ENCODE results near the gene DNM3. TPM values are rescaled to one million over a fixed set of nuclear protein-coding genes. Genes with fewer than 3 reads are reported as not detected.
"Not testable (repeated sequence)": the region's sequence is repeated elsewhere in the genome, so short reads cannot be mapped to it uniquely, and the experiment has no call there.

Gene DNM3
- total and polyA plus RNA-seq, 4 donors: 2.1 to 16.3 (median 5.6) TPM

- H3K4me1 ChIP-seq (ENCODE audit: control insufficient read depth in 5 of 5, insufficient read depth in 5 of 5, low read length in 5 of 5): peaks cover 3 to 19% (median 5%) of the 10 kb centered on the region in 5 donors
- 61 to 71% methylated on average over 4 of the region's 4 CpGs for WGBS, 2 donors
- DNase-seq: peak; percentile 56 to 79 (median 75)
- H3K27ac ChIP-seq (ENCODE audit: low read depth in 1 of 2, low read length in 1 of 2): no peak overlapping the region
- no peak for TF ChIP-seq CTCF (IDR thresholded peaks at IDR 0.05; ENCODE audit: control extremely low read depth, extremely low read depth)
- no peak overlapping the region for H3K9ac ChIP-seq (ENCODE audit: insufficient read depth in 1 of 2, low read length in 2 of 2)
- no peak overlapping the region for H3K4me3 ChIP-seq
- H3K36me3 ChIP-seq (ENCODE audit: control insufficient read depth in 4 of 4, insufficient read depth in 4 of 4, low read length in 4 of 4): peaks cover 13 to 30% (median 22%) of the 10 kb centered on the region in 4 donors
- no peak for ATAC-seq (ENCODE audit: insufficient read depth, low FRiP score)
- H3K27me3 ChIP-seq (ENCODE audit: control insufficient read depth in 3 of 3, insufficient read depth in 3 of 3, low read length in 2 of 3): no peaks in the 10 kb centered on the region
- no peaks in the 10 kb centered on the region for H3K9me3 ChIP-seq (ENCODE audit: control insufficient read depth in 4 of 4, insufficient read depth in 3 of 4, low read length in 3 of 4)
Observed at GRCh38 chr1:171799166-171799565, 42.1 kb upstream of the DNM3 start.

DNA sequence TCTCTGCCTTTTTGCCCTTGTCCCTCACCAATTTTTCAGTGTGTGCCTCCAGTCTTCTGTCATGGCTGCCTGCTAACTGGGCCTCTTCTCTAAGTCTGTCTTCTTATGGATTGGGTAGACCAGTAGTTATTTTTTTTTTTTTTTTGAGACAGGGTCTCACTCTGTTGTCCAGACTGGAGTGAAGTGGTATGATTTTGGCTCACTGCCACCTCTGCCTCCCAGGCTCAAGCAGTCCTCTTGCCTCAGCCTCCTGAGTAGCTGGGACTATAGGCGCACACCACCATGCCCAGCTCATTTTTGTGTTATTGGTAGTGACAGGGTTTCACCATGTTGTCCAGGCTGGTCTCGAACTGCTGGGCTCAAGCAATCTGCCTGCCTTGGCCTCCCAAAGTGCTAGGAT is 41.6 kb upstream of the DNM3 start:
- H3K27ac ChIP-seq (ENCODE audit: low read depth in 1 of 2, low read length in 1 of 2); H3K9ac ChIP-seq (ENCODE audit: insufficient read depth in 1 of 2, low read length in 2 of 2); H3K9me3 ChIP-seq (ENCODE audit: control insufficient read depth in 4 of 4, insufficient read depth in 3 of 4, low read length in 3 of 4); ATAC-seq (ENCODE audit: insufficient read depth, low FRiP score); H3K4me3 ChIP-seq; H3K27me3 ChIP-seq (ENCODE audit: control insufficient read depth in 3 of 3, insufficient read depth in 3 of 3, low read length in 2 of 3); DNase-seq: not testable (repeated sequence)
- H3K4me1 ChIP-seq (ENCODE audit: control insufficient read depth in 5 of 5, insufficient read depth in 5 of 5, low read length in 5 of 5): peaks cover 3 to 19% (median 5%) of the 10 kb centered on the region in 5 donors
- peaks cover 13 to 25% (median 19%) of the 10 kb centered on the region in 4 donors for H3K36me3 ChIP-seq (ENCODE audit: control insufficient read depth in 4 of 4, insufficient read depth in 4 of 4, low read length in 4 of 4)
- WGBS, 2 donors: 94 to 100% methylated on average over 2 of the region's 2 CpGs

DNA sequence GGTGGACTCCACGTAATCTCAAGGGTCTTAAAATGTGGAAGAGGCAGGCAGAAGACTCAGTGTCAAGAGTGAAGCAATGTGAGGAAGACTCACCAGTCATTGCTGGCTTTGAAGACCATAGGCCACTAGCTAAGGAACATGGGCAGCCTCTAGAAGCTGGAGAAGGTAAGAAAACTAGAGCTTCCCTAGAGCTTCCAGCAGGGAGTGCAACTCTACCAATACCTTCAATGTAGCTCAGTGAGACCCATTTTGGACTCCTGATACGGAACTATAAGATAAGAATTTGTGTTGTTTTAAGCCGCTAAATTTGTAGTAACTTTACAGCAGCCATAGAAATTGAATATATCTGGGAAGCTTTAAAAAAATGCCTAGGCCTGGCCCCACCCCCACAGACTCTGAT is 41.0 kb upstream of the DNM3 start:
- Histone ChIP-seq H3K4me1 (ENCODE audit: control insufficient read depth in 5 of 5, insufficient read depth in 5 of 5, low read length in 5 of 5) (peaks cover 3 to 19% (median 5%) of the 10 kb centered on the region in 5 donors), H3K27ac (ENCODE audit: low read depth in 1 of 2, low read length in 1 of 2) (no peak overlapping the region), H3K36me3 (ENCODE audit: control insufficient read depth in 4 of 4, insufficient read depth in 4 of 4, low read length in 4 of 4) (peaks cover 11 to 19% (median 13%) of the 10 kb centered on the region in 4 donors), H3K27me3 (ENCODE audit: control insufficient read depth in 3 of 3, insufficient read depth in 3 of 3, low read length in 2 of 3) (no peaks in the 10 kb centered on the region), H3K9me3 (ENCODE audit: control insufficient read depth in 4 of 4, insufficient read depth in 3 of 4, low read length in 3 of 4) (no peaks in the 10 kb centered on the region), H3K9ac (ENCODE audit: insufficient read depth in 1 of 2, low read length in 2 of 2) (no peak overlapping the region), H3K4me3 (no peak overlapping the region)
- WGBS, 2 donors: 94 to 95% methylated on average over 3 of the region's 3 CpGs
- DNase-seq (no peak), ATAC-seq (ENCODE audit: insufficient read depth, low FRiP score) (no peak)
- TF ChIP-seq CTCF (IDR thresholded peaks at IDR 0.05; ENCODE audit: control extremely low read depth, extremely low read depth): no peak

DNA sequence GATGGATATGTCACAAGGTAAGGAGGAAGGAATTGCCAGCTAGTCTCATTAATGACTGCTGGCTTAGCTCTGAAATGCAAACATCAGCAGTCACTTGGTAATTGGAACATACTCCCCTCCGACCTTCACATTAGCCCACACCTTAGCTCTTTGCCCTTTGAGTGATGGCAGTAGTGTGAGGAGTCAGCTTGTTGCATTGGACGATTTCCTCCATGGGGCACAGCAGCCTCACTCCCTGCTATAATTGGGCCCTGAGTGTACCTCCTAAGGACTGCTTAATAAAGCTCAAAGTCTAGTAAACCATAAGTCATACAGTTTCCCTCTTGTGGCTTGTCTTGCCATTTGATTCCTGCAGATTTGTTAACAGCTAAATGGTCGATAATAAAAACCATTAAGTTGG is 40.4 kb upstream of the DNM3 start:
- no peak for TF ChIP-seq CTCF (IDR thresholded peaks at IDR 0.05; ENCODE audit: control extremely low read depth, extremely low read depth)
- WGBS, 2 donors: 67 to 84% methylated on average over 3 of the region's 3 CpGs
- H3K4me3 ChIP-seq: no peak overlapping the region
- ATAC-seq (ENCODE audit: insufficient read depth, low FRiP score) (no peak), DNase-seq (no peak)
- peaks cover 3 to 19% (median 5%) of the 10 kb centered on the region in 5 donors for H3K4me1 ChIP-seq (ENCODE audit: control insufficient read depth in 5 of 5, insufficient read depth in 5 of 5, low read length in 5 of 5)
- H3K27me3 ChIP-seq (ENCODE audit: control insufficient read depth in 3 of 3, insufficient read depth in 3 of 3, low read length in 2 of 3): no peaks in the 10 kb centered on the region
- H3K27ac ChIP-seq (ENCODE audit: low read depth in 1 of 2, low read length in 1 of 2): no peak overlapping the region
- H3K36me3 ChIP-seq (ENCODE audit: control insufficient read depth in 4 of 4, insufficient read depth in 4 of 4, low read length in 4 of 4): peaks cover 10 to 15% (median 10%) of the 10 kb centered on the region in 4 donors
- no peaks in the 10 kb centered on the region for H3K9me3 ChIP-seq (ENCODE audit: control insufficient read depth in 4 of 4, insufficient read depth in 3 of 4, low read length in 3 of 4)
- H3K9ac ChIP-seq (ENCODE audit: insufficient read depth in 1 of 2, low read length in 2 of 2): no peak overlapping the region

Data from lung (tissue), 12 donors.